MV-4-11 (cell line): ENCODE data around the gene B3GNT3.

Source experiments
- DNase-seq: peaks from one replicate; lab custom pipeline; 2025; lab: John Stamatoyannopoulos, UW

Gene B3GNT3

DNA sequence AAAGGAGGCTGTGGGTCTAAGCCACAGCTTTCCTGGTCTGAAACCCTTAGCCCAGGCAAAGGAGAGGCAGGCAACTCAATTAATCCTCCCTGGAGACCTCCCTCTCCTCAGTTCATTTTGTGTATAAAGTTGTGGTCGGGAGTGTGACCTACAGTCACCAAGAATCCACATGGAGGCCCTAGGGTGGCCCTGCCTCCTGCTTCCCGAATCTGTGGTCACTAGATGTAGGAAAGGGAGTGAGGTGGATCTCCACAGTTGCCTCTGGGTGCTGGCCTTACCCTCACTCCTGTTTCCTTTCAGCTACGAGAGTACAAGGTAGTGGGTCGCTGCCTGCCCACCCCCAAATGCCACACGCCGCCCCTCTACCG, 66.0 kb downstream of the B3GNT3 start:
- no peak for DNase-seq

DNA sequence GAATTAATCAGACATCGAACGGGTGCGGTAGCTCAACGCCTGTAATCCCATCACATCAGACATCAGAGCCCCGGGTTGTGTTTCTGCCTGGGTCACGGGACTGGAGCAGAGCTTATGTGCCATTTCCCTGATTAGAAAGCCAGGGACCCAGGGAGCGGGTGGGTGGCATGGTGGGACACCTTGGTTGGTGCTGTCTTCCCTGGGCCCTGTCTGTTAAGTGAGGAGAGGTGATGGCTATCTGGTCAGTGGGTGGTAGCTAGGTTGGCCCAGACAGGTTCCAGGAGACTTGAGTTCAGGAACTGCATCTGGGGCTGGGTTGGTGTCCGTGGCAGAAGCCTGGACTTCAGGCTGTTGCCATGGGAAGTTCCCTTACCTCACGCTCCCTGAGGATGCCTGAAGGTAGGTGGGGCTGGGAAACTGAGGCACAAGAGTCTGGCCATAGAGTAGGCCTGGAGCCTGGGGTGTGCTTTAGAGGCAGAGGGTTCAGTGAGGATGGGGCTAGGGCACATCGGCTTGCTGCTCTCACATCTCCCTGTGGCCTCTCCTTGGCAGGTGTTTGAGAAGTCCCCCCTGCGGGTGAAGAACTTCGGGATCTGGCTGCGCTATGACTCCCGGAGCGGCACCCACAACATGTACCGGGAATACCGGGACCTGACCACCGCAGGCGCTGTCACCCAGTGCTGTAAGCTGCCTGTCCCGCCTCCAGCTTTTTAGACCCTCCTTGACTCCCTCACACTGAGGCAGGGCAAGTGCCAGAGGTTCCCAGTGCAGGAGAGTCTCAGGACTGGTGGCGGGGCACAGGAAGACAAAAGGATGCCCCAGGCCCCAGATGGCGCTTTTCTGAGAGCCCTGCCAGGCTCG, 66.8 kb downstream of the B3GNT3 start:
- DNase-seq = no peak

DNA sequence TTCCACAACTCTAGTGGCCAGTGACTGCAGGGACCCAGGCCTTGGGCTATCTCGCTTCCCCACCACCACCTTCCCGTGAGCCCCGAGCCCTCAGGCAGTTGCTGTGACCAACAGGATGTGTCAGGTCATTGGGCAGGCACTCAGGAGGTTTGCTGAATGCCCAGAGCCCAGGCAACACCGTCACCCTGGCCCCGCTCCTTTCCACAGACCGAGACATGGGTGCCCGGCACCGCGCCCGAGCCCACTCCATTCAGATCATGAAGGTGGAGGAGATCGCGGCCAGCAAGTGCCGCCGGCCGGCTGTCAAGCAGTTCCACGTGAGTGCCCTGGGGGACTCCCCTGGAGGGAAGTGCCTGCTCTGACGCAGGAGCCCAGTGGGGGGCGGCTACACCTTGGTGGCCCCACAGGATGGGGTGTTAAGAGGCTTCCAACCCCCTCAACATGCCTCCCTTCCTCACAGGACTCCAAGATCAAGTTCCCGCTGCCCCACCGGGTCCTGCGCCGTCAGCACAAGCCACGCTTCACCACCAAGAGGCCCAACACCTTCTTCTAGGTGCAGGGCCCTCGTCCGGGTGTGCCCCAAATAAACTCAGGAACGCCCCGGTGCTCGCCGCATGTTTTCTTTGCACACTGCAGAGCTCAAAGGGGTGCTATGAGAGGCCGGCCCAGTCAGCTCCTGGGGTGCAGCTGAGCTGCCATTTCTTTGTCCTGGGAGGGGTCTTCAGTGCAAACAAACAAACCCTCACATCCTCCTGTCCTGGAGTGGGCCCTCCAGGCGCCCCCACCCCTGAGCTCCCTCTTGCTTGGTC, 68.0 kb downstream of the B3GNT3 start:
- no peak for DNase-seq
